Cardiac fibroblast (primary cell): ENCODE data around the gene MCM8.

Experiments
- DNase-seq, 2 donors: peaks; one replicate each; pipeline versions ENCODE4 v3.0.0 to v3.0.0-alpha.2; 2010; ENCODE audit warnings: low read depth in 2 of 2
- H3K4me3 ChIP-seq, 2 donors: replicated peaks in 1 of 2; 1 replicate in 1 of 2; 2 replicates in 1 of 2; pipeline ENCODE4 v1.5.1; 2011; ENCODE audit warnings: low read depth in 2 of 2, low read length in 2 of 2, mild to moderate bottlenecking in 2 of 2, moderate library complexity in 1 of 2
- TF ChIP-seq, protein P1 (sequence below): IDR thresholded peaks from one replicate; pipeline ENCODE4 v1.5.1; 2011; ENCODE audit warnings: low read depth, mild to moderate bottlenecking, low read length, inconsistent platforms

The MCM8 gene

DNA sequence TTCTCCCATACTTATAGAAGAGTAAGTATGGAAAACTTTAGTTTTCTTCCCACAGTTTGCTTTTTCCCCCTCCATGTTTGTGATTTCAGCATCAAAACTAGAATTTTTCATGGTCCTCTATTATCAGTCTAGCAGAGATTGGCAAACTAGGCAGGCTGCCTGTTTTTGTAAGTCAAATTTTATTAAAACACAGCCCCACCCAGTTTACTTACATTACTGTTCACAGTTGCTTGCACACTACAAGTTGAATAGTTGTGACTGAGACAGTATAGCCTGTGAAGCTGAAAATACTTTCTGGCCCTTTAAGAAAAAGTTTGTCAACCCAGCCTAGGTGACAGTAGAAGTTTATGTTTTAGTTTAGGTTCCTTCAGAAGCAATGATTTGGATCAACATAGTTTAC, 19.5 kb downstream of the MCM8 start:
- TF ChIP-seq, protein P1, sequence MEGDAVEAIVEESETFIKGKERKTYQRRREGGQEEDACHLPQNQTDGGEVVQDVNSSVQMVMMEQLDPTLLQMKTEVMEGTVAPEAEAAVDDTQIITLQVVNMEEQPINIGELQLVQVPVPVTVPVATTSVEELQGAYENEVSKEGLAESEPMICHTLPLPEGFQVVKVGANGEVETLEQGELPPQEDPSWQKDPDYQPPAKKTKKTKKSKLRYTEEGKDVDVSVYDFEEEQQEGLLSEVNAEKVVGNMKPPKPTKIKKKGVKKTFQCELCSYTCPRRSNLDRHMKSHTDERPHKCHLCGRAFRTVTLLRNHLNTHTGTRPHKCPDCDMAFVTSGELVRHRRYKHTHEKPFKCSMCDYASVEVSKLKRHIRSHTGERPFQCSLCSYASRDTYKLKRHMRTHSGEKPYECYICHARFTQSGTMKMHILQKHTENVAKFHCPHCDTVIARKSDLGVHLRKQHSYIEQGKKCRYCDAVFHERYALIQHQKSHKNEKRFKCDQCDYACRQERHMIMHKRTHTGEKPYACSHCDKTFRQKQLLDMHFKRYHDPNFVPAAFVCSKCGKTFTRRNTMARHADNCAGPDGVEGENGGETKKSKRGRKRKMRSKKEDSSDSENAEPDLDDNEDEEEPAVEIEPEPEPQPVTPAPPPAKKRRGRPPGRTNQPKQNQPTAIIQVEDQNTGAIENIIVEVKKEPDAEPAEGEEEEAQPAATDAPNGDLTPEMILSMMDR, result no peak
- no peak overlapping the region for H3K4me3 ChIP-seq
- no peak for DNase-seq

DNA sequence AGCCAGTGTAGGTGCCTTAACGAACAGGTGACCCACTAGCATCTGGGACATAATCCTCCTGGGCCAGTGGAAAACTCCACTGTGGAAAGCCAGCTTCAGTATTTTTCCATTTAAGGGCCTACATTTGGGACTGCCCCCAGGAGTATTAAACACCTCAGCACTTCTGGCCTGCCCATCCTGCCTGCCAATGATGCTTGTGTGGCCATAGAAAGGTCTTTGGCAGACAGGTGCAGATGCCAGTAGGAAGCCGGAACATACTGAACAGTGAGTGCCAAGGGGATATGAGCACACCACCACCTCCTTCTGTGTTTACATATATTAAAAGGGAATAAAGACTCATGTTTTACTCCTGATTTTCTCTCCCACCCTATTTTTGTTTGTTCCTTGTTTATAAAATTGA, 19.9 kb downstream of the MCM8 start:
- no peak for DNase-seq
- no peak overlapping the region for H3K4me3 ChIP-seq
- TF ChIP-seq, protein P1, result no peak

DNA sequence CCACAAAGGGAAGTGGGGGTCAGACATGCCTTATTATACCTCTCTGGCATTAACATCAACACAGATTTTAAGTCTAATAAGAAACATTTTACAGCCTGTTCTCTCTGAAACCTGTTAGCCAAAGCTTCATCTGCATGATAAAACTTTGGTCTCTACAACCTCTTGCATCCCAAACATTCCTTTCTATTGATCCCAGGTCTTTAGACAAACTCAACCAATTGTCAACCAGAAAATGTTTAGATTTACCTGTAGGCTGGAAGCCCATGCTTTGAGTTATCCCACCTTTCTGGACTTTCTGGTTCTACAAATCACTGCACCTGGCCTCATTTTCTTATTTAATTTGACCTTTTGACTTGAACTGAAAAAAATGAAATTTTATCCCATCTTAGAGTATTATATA, 20.8 kb downstream of the MCM8 start:
- TF ChIP-seq, protein P1, result no peak
- H3K4me3 ChIP-seq, result no peak overlapping the region
- DNase-seq, result no peak

DNA sequence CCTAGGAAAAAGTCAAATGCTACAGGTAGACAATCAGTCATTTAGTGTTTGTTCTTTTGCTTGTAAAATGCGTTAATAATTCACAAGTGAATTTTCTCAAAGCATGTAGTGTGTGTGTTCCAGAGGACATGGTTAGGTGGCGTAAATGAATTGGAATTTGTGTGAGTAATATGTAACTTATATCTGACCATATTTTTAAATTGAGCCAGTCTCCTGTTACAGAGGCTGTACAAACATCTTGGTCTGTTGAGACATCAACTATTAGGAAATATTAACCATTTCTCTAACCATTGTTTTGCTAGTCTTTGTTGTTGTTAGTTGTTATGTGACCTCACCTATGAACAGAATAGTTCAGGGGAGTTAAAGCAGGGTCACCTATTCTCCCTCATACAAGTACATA, 22.7 kb downstream of the MCM8 start:
- TF ChIP-seq, protein P1, result no peak

DNA sequence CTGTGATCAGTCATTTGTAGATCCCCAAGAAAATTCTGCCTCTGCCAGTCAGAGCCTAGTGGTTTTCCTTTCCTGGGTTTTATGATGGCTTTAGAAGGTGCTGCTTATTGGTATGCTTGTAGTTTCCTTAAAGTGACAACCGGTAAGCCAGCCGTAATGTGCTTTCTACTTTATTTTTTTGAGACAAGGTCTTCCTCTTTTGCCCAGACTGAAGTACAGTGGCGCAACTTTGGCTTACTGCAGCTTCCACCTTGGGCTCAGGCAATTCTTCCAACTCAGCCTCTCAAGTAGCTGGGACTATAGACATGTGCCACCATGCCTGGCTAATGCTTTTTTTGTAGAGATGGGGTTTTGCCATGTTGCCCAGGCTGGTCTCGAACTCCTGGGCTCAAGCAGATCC, 23.5 kb downstream of the MCM8 start:
- TF ChIP-seq, protein P1, result no peak
- DNase-seq, result no peak
- H3K4me3 ChIP-seq, result no peak overlapping the region

More for the DNA sequence above, 22.7 kb downstream of the MCM8 start:
- peak; percentile 23 to 89 for DNase-seq
- no peak overlapping the region for H3K4me3 ChIP-seq

DNA sequence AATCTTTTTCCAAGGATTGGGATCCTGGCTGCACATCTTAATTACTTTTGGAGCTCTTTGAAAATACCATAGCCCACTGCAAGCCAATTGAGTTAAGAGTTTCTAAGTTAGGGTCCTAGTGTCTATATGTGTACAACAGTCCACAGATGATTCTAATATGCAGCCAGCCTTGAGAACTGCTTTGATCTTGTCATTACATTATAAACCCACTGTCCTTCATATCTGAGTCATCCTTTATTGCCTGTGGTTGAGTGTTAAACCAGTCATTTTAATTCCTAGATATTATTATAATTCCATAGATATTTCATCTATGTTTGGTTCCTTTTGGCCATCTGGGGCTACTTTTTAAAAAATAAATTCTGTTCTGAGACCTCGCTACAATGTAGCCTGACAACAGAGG, 24.1 kb downstream of the MCM8 start:
- TF ChIP-seq, protein P1, result no peak
- no peak overlapping the region for H3K4me3 ChIP-seq
- no peak for DNase-seq

DNA sequence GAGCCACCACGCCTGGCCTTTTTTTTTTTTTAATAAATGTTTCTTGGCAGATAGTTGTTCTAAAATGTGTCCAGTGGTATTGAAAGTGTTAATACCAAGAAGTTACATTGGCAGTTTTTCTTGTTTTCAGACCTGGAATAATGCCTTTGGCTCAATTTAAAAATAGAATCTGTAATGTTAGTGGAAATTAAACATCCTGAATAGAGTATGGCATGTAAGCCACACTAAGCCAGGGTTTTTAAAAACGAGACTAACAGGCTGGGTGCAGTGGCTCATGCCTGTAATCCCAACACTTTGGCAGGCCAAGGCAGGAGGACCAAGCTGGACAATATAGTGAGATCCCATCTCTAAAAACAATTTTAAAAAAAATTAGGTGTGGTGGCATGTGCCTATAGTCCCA, 25.3 kb downstream of the MCM8 start:
- no peak for DNase-seq
- TF ChIP-seq, protein P1, result no peak

More for the DNA sequence above, 25.3 kb downstream of the MCM8 start:
- no peak overlapping the region for H3K4me3 ChIP-seq
